DMS153 treated with DMSO at 0.1 percent for 48 hours (cell line): Measurements from ENCODE around the gene FLT3.
"Not testable (repeated sequence)": the region's sequence is repeated elsewhere in the genome, so short reads cannot be mapped to it uniquely, and the experiment has no call there.

ENCODE experiments used
- DNase-seq: peaks from one replicate; lab custom pipeline; 2025; ENCODE audit not compliant: unreplicated experiment; lab: John Stamatoyannopoulos, UW

Gene FLT3

GRCh38 chr13:28046981-28047380, 53.4 kb downstream of the FLT3 start:
- no peak for DNase-seq

DNA sequence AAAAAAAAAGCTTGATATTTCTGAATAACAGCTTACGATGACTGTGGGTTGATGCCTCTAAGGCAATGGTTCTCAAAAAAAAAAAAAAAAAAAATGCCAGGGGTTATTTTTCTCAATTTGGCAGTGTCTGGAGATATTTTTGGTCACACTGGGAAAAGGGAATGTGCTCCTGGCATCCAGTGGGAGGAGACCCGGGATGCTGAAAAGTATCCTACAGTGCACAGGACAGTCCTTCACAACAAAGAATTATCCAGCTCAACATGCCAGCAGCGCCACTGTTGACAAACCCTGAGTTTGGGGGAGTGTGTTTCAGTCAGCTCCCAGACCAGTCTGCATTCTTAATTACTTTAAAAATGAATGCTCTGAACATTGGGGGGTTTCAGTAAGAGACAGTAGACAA, 54.5 kb downstream of the FLT3 start:
- no peak for DNase-seq

- DNase-seq = no peak
Observed at GRCh38 chr13:28044608-28045007, 55.8 kb downstream of the FLT3 start.

DNA sequence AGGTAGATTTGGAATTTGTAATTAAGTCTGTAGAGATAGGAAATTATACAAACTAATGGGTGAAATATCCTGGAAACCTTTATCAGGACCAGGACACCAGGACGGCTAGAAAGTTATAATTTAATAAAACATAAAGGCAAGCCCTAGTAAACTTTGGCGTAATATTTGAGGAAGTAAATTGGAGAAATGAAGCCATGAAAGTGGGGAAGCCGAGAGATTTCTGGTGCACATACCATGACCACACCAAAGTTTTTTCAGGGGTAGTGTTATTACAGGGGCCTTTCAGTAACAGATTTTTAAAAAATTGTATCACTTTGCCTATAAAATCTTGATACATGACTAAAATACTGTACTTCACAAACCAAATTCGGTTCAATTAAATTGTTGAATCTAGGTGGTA, 57.2 kb downstream of the FLT3 start:
- no peak for DNase-seq

GRCh38 chr13:28041501-28041900, 58.9 kb downstream of the FLT3 start:
- no peak for DNase-seq

GRCh38 chr13:28041031-28041461, 59.3 kb downstream of the FLT3 start:
- DNase-seq = no peak

- DNase-seq = no peak
Observed at GRCh38 chr13:28037399-28037798, 63.0 kb downstream of the FLT3 start.

- DNase-seq = peak; percentile 3
Observed at GRCh38 chr13:28035146-28035782, 65.1 kb downstream of the FLT3 start.

DNA sequence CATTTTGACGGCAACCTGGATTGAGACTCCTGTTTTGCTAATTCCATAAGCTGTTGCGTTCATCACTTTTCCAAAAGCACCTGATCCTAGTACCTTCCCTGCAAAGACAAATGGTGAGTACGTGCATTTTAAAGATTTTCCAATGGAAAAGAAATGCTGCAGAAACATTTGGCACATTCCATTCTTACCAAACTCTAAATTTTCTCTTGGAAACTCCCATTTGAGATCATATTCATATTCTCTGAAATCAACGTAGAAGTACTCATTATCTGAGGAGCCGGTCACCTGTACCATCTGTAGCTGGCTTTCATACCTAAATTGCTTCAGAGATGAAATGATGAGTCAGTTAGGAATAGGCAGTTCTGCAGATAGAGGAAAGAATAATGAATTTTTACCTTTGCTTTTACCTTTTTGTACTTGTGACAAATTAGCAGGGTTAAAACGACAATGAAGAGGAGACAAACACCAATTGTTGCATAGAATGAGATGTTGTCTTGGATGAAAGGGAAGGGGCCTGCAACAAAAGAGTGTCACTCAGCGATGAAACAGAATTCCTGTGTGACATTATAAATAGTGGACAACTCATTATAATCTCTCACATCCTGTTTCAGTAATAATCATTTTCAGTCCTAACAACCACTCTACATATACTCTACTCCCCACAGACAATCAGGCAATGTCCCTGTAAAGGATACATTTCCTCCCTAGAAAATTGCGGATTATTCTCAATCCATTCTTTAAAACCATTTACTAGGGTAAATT, 66.3 kb downstream of the FLT3 start:
- no peak for DNase-seq

GRCh38 chr13:28032438-28032837, 67.9 kb downstream of the FLT3 start:
- not testable (repeated sequence) for DNase-seq

DNA sequence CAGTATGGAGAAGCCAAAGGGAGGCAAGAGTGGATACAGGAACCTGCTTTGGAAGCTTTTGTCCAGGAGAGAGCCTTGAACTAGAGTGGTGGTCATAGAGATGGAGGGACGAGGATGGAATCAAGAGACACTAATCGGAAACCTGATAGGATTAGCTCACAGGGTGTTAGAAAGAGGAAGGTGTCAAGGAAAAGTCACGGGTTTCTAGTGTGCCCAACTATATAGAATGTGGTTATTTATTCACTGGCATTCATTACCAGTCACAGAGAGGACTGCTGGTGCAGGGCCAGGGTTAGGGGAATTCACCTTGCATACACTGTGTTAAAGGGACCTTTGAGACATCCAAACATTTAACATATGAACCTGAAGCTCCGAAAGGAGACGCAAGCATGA, 68.5 kb downstream of the FLT3 start:
- no peak for DNase-seq

DNA sequence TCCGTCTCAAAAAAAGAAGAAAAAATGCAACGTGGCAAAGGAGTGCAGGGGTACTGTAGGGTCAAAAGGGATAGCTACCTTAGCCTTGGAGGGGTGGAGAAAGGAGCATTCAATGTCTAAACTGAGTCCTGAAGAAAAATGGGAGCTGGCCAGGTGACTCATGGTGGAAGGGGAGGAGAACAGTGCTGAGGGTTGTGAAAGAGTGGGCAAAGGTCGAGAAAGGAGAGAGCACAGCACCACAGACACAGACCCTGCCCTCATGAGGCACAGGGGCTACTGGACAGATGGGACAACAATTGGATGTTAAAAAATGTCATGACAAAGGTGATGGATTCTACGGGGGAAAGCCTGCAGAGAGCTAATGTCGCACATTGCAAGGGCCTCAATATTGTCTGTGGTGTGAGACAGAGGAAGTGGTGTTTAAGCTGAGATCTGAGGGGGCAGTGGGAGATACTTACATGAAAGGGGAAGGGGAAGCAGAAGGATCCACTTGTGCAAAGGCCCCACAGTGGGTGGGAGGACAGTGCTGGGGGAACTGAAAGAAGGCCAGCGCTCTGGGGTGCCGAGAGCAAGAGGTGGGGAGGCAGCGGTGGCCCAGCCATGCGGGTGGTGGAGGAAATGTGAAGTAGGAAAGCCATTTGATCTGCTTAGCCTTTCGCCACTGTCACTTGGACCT, 69.0 kb downstream of the FLT3 start:
- DNase-seq = no peak

DNA sequence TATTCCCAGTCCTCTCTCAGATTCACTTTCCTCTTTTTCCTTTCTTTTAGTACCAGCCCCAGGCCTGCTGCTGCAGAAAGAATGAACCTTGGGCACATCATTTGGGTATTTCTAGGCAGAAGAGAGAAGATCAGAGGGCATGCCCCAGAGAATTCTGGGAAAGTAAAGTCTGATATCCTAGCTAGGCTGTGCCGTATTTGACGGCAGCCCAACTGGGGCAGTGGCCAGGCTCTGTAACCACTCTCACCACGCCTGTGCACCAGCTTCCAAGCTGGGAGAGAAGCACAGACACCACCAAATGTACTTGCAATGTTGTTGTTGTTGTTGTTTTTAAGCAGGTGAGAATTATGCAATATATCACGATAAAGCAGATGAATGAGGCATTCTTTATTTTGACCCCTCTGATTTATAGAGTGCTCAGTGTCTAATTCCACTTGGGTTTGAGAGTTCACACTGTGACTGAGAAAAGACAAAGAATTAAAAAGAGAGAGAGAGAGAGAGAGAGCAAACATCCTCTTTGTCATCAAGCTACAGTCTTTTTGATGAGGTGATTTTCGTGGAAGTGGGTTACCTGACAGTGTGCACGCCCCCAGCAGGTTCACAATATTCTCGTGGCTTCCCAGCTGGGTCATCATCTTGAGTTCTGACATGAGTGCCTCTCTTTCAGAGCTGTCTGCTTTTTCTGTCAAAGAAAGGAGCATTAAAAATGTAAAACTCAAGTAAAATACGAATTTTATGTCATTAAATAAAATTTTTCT, 72.6 kb downstream of the FLT3 start:
- no peak for DNase-seq

DNA sequence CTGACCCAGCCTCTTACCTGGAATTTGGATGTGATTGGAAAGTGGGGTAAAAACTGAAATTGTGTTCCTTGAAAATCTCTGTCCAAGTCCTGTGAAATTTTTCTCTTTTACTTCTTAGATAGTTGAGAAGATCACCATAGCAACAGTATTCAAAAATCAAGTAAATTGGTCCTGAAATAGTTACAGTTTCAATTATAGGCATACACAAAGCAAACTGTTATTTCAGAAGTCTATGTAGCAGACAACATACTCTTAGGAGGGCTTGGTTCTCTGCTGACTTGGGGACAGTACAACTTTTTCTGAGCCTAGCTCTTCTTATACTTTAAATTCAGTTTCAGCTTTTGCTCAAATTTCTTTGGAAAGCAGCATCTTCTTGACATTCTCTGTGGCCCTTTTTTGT, 73.3 kb downstream of the FLT3 start:
- DNase-seq = no peak

DNA sequence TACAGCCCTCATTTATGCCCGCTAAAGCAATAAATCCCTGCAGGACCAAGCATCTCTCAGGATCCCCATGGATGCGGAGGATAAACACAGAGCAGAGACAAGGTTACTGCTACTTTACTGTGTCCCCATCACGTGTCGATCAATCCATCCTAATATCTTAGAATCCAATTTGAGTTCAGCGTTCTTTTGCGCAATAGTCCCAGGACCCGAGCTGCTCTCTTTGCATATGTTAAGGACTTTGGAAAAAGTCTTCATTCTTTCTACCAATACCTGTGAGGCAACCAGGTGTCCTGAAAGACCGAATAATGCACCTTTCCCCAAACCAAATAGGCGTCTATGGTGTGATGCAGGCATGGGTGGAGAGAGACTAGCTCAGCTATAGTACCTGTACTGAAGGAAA, 73.9 kb downstream of the FLT3 start:
- no peak for DNase-seq

- no peak for DNase-seq
Observed at GRCh38 chr13:28022848-28023518, 77.4 kb downstream of the FLT3 start.

- DNase-seq = no peak
Observed at GRCh38 chr13:28014301-28014700, 86.1 kb downstream of the FLT3 start.

DNA sequence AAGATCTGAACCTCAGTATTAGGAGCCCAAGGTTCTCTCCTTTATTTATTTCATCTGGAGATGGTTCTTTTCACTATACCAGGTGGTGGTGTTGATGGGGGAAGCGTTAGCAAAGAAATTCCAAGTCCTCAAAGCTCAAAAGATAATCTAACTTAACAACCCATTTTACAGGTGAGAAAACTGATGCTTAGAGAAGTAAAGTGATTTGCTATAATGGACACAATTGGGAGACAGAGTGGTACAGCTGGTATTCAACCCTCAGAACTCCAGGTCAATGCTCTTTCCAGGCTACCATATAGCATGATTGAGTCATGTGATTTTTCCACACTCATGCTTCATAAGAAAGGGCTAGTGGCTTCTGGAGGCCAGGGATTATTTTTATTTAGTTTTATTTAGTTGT, 86.9 kb downstream of the FLT3 start:
- no peak for DNase-seq

- DNase-seq = no peak
Observed at GRCh38 chr13:28012896-28013295, 87.5 kb downstream of the FLT3 start.

GRCh38 chr13:28012383-28012782, 88.0 kb downstream of the FLT3 start:
- DNase-seq = no peak

GRCh38 chr13:28010046-28010445, 90.3 kb downstream of the FLT3 start:
- no peak for DNase-seq
